SK-N-DZ (cell line): ENCODE results near the gene MTMR10. TPM values are rescaled to one million over a fixed set of nuclear protein-coding genes. Genes with fewer than 3 reads are reported as not detected.

Experiments used
- DNase-seq: peaks from one replicate; pipeline ENCODE4 v3.0.0-alpha.2; 2015; ENCODE audit warnings: low spot score
- polyA plus RNA-seq, 2 experiments: library from polyadenylated mRNA; depleted of rRNA; stranded (reverse); fragments of >200 nt; gene quantifications; 2 replicates each; pipeline ENCODE4 v1.2.3, GENCODE V29; 2014

The MTMR10 gene, protein sequence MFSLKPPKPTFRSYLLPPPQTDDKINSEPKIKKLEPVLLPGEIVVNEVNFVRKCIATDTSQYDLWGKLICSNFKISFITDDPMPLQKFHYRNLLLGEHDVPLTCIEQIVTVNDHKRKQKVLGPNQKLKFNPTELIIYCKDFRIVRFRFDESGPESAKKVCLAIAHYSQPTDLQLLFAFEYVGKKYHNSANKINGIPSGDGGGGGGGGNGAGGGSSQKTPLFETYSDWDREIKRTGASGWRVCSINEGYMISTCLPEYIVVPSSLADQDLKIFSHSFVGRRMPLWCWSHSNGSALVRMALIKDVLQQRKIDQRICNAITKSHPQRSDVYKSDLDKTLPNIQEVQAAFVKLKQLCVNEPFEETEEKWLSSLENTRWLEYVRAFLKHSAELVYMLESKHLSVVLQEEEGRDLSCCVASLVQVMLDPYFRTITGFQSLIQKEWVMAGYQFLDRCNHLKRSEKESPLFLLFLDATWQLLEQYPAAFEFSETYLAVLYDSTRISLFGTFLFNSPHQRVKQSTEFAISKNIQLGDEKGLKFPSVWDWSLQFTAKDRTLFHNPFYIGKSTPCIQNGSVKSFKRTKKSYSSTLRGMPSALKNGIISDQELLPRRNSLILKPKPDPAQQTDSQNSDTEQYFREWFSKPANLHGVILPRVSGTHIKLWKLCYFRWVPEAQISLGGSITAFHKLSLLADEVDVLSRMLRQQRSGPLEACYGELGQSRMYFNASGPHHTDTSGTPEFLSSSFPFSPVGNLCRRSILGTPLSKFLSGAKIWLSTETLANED
- 5.1 and 8.9 TPM in 2 replicates for polyA plus RNA-seq (2014; cell fraction: cytosol; rRNA removed)
- 5.8 and 7.4 TPM in 2 replicates for polyA plus RNA-seq (2014; cell fraction: nucleus; rRNA removed)

DNA sequence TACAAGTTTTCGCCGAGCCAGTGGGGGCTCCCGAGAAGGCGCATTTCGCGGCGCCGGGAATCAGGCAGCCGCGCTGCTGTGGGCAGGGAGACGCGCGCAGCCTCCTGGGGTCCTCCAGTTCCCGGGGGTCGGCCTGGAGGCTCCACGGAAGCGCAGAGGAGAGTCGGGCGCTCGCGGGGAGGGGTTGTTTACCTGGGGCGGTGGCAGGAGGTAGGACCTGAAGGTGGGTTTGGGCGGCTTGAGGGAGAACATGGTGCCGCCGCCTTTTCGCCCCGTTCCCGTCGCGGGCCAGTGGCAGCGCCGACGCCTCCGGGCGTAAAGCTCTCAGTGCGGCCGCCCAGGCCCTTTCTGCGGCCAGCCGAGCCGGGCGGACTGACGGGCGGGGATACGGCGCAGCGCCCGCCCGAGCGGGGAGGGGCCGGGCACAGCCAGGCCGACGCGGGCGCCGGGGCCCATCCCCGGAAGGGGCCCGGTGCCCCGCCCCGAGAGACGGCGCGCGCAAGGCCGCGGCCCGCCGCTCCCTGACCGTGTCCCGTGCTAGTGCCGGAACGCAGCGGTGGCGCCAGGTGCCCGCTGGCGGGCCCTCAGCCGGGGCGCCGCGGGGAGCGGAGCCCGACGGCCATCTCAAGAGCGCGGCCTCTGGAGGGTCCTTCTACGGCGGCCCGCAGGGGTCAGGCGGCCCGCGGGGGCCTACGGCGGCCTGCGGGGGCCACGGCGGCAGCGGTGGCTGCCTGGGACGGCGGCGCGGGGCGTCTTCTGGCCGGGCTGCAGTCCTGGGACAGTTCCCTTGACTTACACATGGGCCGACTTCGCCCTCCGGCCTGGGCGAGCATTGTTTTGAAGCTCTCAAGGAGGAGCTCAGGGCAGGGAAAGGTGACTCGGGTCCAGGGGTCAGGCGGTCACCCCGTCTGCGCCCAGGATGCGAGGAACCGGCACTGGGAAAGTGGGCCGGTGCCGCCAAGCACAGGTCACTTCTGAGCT lies at the start of gene MTMR10:
TSS of gene MTMR10 (minus strand) at position 374 of the 981 bp plus-strand sequence. CDS start at position 252, 122 bp downstream.
- DNase-seq: peak; percentile 56

DNA sequence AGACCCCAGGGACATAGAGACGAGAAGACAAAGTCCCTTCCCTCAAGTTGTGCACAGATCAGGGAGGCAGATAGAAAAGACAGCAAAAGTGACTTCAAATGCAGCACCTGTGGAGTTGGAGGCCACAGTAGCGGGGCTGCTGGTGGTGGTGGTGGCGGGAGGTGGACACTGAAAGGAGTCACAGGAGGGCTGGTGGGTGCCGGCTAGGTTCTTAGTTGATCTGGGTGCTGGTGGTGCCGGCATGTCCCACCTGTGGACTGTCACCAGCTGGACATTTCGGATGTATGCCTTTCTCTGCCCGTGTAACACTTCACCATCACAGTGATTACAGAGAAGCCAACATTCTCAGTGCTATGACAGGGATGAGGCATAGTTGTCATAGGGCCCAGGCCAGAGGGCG lies 49.2 kb upstream of the MTMR10 start:
- DNase-seq: no peak

DNA sequence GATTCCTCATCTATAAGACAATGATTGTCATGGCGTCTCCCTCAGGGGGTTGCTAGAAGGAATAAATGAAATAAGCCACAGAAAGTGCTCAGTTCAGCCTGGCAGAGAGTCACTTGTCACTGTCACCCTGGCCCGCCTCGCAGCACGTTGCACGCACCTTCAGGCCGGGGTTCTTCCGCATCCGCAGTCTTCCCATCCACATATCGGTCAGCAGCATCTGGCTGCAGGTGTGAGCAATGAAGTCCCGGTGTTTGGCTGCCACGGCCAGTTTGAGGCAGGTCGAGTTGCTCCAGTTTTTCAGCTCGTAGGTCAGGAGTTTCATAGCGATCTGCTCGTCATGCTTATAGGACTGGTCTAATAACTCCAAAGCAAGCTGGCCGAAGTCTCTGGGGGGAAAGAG lies 48.5 kb upstream of the MTMR10 start:
- no peak for DNase-seq

DNA sequence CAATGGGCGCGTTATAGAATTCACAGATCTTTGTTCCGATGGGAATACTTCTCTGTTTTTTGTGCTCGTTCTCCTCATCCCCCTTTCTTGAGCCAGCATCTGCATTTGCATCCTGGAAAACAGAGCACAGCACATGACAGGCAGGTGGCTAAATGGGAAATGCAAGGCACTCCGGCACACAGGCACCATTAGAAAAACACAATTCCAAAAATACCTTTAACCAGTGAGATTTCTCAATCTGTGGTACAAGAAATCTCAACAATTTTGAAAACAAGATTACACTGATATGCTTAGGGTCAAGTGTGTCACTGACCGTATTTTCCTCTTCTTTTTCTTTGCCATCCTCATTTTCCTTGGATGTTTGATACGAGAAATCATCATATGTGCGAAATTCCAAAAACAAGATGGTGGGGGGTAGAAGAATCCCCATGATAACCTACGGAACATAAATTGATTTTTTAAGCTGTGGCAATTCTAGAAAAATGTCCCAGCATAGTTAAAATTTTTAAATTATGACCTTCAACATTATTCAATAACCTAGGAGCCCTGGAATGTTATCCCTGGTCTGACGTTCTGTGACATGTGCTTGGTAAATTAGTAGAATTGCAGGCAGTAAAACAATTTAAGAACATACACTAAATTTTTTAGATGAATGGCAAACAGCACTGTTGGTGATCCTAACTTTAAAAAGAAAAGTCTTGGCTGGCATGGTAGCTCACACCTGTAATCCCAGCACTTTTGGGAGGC lies 46.5 kb upstream of the MTMR10 start:
- DNase-seq: no peak

DNA sequence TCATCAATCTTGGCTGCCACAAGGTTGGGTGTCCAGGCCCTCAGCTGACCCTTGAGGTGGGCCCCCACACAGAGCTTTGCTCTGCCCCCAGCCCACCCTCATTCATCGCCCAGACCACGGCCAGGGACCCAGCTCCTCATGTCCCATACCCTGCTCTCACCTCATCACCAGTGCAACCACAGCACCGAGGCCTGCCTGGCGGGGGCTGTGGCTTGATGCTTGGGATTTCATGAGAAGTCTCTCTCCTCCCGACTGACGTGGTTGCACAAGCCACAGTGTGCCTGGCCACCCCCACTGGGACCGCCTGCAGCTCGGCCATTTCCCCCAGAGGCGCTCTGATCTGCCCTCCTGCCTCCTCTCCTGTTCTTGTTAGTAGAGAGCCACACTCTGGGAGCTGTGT lies 45.4 kb upstream of the MTMR10 start:
- no peak for DNase-seq

DNA sequence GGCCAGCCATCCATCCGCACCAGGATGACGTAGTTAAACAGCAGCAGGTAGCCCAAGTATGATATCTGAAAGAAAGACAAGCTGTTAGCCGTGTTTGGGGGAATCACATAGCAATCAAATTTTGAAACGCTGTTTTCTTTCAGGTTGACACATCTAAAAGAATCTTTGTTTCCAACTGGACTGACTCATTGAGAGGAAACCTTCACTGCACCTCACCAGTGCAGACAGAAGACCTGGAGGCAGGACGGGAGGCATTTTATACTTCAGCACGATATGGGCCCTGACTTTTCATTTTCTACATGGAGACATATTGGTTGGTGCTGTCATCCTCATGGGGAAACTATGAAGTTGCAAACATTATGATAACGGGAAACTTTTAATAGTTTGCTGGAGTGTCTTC lies 44.2 kb upstream of the MTMR10 start:
- DNase-seq: no peak

DNA sequence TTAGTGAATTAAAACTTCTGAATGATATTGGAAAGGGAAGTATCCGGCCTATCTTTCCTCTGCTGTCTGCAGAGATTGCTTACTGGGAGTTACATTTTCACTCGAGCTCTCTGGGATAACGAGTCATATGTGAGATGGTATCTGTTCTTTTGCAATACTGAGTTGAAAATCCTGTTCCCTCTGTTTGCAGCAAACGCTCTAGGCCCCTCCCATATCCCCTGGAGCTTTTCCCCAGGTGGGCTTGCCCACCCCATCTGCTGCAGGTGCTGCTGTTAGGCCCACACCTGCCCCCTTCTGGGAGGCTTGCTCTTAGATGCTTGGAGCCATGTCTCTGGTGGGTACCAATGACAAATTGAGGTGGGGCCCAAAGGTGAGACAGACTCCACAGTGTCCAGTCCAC lies 42.7 kb upstream of the MTMR10 start:
- no peak for DNase-seq

DNA sequence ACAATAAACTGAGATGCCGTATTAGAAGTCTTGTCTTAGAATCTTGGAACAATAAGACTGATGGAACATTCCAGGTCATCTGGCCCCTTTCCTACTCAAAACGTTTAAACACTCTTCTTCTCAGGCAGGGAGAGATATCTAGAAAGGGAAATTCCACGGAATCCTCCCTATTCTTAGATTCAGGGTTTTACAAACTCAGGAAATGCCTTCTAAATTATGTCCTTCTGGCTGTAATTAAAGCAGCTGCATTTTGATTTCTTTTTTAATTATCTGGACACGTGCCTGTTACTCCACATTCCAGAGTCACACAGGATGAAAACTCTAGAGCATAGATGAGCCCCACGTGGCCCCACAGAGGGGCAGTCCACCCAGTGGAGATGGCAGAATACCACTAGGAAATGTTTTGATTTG lies 41.5 kb upstream of the MTMR10 start:
- DNase-seq: no peak

DNA sequence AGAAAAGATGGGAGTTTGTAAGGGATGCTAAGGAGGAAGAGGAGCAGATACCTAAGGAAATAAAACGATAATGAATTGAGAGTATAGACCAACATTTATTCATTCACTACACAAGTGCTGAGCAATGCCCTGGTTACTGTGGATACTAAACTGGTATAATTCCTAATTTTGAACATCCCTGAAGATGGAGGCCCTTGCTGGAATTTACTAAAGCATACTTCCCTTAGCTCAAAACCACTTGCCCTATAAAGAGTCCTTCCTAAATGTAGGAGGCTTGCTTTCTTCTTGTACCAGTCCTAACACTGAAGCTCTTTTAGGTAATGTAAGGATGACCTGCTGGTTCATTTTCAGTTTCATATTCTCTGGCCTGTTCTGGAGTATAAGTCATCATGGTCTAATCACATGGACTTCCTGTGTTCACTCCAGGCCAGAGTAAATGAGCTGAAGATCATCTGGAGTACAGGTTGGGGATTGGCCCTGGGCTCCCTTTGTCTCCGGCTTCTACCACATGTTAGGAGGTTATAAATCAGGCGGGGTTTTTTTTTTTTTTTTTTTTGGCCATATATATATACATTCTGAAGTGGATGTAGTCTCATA lies 40.1 kb upstream of the MTMR10 start:
- no peak for DNase-seq

DNA sequence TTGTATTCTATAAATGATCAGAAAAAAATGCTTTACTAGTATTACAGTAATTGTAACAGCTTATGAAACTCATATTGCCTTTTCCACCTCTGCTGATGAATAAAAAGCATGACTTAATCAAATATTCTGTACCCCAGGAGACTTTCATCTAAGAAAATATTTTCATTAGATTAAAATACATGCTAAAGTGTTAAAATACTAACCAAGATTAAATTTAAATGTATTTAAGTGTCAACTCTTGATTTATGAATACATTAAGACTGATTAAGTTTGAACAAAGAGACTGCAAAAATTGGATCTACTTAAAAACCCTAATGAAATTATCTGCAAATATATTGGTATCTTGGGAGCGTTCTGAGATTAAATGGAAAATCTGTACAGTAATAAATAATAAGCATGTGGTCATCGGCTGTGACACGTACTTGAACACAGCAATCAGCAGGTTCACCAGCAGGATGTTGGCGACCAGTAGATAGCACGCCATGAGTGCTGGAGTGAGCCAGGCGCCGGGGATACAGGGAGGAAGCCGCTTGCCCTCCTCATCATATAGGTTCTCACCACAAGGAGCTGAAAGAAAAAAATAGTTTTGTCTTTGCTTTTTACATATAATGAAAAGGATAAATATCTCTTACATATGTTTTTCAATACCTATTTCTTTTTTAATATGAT lies 36.6 kb upstream of the MTMR10 start:
- DNase-seq: no peak

DNA sequence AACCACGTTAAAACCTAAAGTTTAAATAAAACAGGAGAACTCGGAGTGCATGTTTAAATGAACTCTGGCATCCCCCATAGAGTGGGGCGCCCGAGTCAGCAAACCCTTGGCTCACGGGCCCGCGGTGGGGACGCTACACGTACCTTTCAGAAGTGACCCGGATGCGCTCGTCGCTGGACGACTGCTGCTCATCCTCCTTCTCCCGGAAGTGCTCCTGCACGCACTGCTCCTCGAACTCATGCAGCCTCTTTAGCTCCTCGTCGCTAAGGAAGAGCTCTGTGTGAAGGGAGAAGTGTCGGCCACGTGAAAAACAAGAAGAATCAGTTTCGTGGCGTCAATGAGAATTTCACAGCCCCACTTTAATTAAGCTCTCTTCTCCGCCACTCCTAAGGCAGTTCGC lies 34.6 kb upstream of the MTMR10 start:
- DNase-seq: peak; percentile 16

DNA sequence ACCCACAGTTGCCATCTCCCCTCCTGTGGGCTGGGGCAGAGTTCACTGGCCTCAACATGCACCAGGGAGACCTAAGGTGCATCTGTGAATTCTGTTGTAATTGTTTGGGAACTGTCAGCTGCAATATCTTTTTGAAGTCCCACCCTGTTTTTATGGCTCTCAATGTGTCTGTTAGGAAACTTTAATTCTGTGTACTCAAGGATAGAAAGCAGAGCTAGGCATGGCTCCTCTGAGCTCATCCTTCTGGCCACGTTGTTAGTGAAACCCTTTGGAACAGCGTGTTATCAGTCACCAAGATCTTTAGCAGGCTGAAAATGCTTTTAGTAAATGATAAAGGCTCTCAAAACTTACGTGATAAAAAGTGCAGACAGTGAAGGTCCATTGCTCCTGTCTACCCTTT lies 33.6 kb upstream of the MTMR10 start:
- DNase-seq: peak; percentile 40

DNA sequence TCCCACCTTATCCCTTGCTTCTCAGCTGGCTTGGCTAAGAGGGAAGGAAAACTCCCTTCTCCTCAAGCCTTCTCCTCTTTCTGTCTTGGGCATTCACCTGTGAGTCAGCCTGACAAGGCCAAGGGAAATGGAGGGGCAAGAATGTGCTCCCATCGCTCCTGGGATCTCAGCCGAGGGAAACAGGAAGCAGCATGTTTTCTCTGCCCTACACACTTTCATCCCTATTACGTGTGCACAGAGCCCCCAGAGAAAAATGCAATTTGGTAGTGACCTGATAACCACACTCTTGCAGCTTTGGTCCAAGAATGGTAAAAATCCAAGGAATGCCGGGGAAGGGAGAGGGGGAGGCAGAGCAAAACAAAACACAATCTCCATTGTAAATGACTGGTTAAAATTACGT lies 32.9 kb upstream of the MTMR10 start:
- DNase-seq: no peak

DNA sequence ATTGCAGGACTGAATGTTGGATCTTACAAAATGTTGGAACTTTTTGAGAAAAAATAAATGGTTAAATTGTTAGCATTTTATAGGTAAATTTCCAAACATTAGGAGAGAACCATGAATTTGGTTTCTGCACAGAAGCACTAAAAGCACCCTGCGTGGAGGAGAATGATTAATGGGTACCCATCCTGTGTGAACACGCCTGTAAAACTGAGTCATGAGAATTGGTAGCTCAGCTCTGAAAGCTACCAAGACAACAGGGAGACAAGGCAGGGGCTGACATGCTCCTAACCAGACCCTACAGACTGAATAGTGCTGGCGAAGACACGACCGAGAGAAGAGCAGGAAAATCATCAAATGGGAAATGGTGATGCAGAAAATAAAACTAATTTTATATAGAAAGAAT lies 32.4 kb upstream of the MTMR10 start:
- DNase-seq: no peak

DNA sequence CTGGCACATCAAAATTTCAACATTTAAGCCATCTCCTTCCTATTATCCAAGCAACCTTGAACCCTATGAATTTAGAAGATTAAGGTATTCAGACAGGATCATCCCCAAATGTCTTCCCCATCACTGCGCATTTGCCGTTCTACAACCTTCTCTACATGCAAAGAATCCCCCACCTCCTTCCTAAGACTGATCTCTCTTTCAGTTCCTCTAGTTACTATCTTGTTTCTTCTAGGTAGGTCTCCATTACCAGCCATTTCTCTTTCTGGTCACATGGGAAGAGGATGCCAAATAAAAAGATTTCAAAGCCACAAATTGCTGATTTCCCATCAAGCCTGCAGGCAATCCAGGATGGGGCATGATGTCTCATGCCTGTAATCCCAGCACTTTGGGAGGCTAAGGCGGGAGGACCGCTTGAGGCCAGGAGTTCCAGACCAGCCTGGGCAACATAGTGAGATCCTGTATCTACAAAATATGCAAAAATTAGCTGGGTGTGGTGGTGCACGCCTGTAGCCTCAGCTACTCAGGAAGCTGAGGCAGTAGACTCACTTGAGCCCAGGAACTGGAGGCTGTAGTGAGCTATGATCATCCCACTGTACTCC lies 29.7 kb upstream of the MTMR10 start:
- no peak for DNase-seq

DNA sequence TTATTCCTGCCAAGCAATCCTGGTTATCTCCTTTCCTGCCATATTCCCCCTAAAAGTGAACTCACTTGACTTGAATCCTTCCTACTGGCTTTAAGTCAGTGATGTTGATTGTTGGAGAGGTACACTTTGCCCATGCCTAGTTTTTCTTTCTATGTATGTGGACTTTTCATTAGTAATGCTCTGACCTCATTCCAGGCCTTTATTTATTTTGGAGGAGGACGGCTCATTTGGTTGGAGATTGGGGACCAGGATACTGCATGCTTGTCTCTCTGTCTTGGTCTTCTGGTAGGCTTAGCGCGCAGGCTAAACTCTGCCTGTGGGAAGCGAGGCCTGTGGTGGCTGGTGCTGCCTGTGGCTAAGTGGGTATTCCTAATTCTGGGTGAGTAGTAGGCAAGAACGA lies 29.1 kb upstream of the MTMR10 start:
- DNase-seq: no peak

DNA sequence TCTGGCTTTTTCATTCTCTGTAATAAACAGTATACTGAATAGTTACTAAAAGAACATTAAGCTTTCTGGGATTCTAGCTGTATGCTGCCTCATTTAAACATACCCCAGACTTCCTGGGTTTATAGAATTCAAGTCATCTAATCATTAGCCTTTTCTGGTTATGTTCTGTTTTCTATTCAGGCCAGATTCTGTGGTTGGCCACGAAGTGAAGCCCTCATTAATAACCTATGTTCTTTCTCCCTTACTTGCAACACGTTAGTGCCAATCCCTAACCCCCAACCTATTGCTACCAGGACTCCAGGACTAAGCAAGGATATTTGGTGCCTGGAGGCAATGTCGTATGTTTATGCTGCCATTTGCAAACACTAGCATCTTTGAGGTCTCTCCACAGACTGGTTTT lies 28.6 kb upstream of the MTMR10 start:
- no peak for DNase-seq

DNA sequence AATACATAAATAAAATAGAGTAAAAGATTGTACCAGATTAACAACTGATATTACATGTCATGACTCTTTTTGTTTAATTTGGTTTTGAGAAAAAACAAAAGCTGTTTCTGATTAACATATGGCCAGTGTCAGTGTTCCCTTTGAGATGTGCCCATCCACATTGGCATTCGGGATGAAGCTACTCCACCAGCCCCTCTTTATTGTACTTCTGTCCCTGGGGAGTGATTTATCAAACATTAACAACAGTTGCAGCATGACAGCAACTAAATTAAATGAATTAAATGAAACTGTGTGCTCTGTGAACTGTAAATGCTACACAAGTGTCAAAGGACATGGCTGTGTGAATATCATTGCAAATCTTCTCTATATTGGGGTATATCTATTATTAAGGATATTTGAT lies 25.9 kb upstream of the MTMR10 start:
- DNase-seq: no peak

DNA sequence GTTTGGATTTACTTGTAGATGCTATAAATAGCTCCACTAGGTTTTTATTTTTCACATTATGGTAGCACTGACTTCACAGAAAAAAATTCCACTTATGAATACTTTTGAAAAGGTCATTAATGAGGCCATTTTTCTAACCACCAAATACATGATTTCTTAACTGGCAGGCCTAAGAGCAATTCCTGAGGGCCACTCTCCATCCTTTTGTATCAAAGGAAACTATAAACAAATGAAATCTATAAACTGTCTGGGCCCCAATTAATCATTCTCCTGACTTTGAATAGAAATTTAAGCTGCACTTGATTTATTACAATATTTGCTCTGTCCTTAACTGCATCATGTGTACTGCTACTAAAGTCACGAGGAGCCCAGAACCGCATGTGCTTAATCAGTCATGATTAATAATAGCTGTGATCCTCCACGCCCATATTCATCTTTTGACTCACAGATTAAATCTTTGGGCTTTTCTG lies 25.1 kb upstream of the MTMR10 start:
- DNase-seq: no peak

DNA sequence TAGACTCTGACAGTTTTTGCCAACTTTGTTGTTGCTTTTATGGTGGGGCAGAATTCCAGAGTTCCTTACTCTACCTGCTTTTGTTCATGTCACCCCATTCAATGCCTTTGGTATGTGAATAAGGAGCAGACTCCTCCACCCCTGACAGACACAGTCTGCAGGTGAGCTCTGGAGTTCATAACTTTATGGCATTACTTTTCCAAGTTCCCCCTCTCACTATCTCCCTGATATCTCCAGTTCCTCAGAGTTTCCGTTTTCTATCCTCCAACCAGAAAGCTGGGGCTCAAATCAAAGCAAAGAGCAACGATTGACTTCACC lies 23.1 kb upstream of the MTMR10 start:
- DNase-seq: no peak
